ENCODE measurements around the gene ANGPTL4.
A peak's percentile ranks its signal among the peaks of the same experiment; 100 is the strongest.

Gene ANGPTL4

DNA sequence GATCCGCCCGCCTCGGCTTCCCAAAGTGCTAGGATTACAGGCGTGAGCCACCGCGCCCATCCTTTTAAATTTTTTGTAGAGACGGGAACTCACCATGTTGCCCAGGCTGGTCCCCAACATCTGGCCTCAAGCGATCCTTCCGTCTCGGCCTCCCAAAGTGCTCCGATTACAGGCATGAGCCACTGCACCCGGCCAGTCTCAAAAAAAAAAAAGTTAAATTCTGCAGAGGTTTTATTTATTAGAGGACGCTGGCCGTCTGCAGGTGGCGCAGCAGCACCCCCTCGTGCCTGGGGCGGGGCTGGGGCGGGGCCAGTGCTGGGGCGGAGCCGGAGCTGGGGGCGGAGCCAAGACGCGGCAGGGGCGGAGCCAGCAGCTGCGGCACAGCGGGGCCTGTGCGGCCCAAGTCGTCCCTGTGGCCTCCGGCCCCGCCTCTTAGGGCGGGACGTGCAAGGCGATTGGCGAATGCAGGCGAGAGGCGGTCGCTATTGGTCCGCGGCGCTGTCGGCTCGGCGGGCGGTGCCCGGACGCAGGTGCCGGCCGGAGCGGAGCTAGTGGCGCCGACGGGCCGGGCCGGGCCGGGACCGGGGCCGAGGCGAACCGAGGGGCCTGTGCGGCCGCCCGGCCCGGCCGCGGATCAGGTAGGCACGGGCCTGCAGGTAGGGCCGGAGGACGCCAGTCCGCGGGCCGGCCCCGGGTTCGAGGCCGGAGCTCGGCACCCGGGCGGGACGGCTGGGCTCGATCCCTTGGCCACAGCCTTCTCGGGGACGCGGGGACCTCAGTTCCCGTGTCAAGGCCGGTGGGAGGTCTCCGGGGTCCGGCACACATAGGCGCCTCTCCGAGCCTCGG is 49.1 kb downstream of the ANGPTL4 start, which contains the start of gene MARCHF2:
MARCHF2 (plus strand) TSS at position 523 of the 846 bp plus-strand sequence. CDS start 8,536 bp downstream, outside the sequence.
- H3K4me3 ChIP-seq (ENCODE audit: low read depth, low read length): peak within 1 kb of the TSS; percentile 55
- peak; percentile 100 for DNase-seq (ENCODE audit: low read depth)
- peak; percentile 75; the same call in 1 of the 2 replicates for TF ChIP-seq MYC (IDR thresholded peaks at IDR 0.05; ENCODE audit: low read depth, low read length)
- TF ChIP-seq, protein P1, sequence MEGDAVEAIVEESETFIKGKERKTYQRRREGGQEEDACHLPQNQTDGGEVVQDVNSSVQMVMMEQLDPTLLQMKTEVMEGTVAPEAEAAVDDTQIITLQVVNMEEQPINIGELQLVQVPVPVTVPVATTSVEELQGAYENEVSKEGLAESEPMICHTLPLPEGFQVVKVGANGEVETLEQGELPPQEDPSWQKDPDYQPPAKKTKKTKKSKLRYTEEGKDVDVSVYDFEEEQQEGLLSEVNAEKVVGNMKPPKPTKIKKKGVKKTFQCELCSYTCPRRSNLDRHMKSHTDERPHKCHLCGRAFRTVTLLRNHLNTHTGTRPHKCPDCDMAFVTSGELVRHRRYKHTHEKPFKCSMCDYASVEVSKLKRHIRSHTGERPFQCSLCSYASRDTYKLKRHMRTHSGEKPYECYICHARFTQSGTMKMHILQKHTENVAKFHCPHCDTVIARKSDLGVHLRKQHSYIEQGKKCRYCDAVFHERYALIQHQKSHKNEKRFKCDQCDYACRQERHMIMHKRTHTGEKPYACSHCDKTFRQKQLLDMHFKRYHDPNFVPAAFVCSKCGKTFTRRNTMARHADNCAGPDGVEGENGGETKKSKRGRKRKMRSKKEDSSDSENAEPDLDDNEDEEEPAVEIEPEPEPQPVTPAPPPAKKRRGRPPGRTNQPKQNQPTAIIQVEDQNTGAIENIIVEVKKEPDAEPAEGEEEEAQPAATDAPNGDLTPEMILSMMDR (IDR thresholded peaks at IDR 0.05; ENCODE audit: low read depth, low read length): peak; percentile 78
- TF ChIP-seq, protein P2, sequence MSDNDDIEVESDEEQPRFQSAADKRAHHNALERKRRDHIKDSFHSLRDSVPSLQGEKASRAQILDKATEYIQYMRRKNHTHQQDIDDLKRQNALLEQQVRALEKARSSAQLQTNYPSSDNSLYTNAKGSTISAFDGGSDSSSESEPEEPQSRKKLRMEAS (IDR thresholded peaks at IDR 0.05; ENCODE audit: low read depth, low read length): no peak; the same call in 1 of the 2 replicates
- peak; percentile 50 for TF ChIP-seq POLR2A (IDR thresholded peaks at IDR 0.05; ENCODE audit: extremely low read depth, insufficient read length)

DNA sequence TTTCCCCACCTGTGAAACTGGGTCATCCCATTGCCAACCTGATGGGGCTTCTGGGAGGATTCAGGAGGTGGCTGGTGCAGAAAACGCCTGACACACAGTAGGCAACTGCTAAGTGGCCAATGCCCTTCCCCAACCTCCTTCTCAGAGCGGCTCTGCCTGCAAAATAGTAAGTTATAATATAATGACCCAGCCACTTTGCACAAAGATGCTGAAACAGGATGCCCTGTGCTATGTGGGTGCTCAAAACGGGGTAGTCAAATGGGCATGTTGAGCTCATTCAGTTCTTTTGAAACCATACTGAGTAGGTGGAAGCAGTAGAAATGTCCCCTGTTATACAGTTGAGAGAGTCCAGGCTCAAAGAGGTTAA is 49.7 kb downstream of the ANGPTL4 start:
- no peak for DNase-seq (ENCODE audit: low read depth)
- TF ChIP-seq, protein P2 (IDR thresholded peaks at IDR 0.05; ENCODE audit: low read depth, low read length): no peak
- TF ChIP-seq, protein P1 (IDR thresholded peaks at IDR 0.05; ENCODE audit: low read depth, low read length): no peak
- no peak for TF ChIP-seq MYC (IDR thresholded peaks at IDR 0.05; ENCODE audit: low read depth, low read length)
- TF ChIP-seq POLR2A (IDR thresholded peaks at IDR 0.05; ENCODE audit: extremely low read depth, insufficient read length): no peak
- H3K4me3 ChIP-seq (ENCODE audit: low read depth, low read length): peak overlapping the region; percentile 55

DNA sequence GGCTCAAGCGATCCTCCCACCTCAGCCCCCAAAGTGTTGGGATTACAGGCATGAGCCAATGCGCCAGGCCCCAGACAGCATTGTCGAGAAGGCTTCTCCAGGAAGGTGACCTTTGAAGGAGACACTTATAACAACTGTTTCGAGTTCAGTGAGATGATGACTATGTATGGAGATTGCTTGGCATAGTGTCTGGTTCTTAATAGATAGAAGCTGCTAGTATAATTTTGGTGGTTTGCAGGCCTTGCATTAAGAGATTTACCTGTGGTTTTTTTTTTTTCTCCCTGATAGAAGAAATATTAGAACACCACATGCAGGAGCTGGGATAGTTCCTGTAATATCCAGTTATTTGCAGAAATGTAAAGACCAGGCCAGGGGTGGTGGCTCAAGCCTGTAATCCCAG is 52.8 kb downstream of the ANGPTL4 start:
- TF ChIP-seq, protein P2 (IDR thresholded peaks at IDR 0.05; ENCODE audit: low read depth, low read length): no peak
- TF ChIP-seq POLR2A (IDR thresholded peaks at IDR 0.05; ENCODE audit: extremely low read depth, insufficient read length): no peak
- TF ChIP-seq, protein P1 (IDR thresholded peaks at IDR 0.05; ENCODE audit: low read depth, low read length): no peak
- no peak for TF ChIP-seq MYC (IDR thresholded peaks at IDR 0.05; ENCODE audit: low read depth, low read length)
- no peak overlapping the region for H3K4me3 ChIP-seq (ENCODE audit: low read depth, low read length)
- DNase-seq (ENCODE audit: low read depth): no peak

DNA sequence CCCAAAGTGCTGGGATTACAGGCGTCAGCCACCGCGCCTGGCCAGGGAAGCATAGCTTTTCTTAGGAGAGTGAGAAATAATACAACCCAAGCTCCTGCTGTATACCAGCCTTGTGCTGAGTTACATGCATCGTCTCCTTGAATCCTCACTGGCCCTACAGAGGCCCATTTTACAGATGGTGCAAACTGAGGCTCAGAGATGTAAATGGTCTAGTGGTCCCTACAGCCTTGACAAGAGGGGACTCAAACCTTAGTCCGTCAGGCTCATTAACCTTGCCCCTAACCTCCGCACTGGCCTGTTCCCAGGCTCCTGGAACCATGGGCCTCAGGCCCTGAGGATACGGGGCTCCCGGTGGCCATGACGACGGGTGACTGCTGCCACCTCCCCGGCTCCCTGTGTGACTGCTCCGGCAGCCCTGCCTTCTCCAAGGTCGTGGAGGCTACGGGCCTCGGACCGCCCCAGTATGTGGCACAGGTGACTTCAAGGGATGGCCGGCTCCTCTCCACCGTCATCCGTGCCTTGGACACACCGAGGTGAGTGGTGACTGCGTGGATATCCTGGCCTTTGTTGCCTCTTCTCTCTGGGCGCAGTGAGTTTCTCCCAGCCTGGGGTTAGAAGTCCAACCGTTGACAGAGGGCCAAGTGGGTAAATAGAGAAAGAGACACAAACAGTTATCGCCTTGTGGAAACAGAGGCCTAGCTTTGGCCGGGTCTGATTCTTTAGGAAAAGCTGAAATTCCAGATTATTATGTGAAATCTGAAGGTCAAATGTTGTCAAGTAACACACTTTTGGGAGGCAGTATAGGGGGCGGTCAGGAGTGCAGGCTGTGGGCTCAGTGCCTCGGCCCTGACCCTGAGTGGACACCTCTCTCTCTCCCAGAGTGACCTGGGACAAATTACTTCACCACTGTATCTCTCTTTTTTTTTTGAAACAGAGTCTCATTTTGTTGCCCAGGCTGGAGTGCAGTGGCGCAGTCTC is 57.8 kb downstream of the ANGPTL4 start:
- TF ChIP-seq, protein P1 (IDR thresholded peaks at IDR 0.05; ENCODE audit: low read depth, low read length): no peak
- TF ChIP-seq MYC (IDR thresholded peaks at IDR 0.05; ENCODE audit: low read depth, low read length) (no peak), POLR2A (IDR thresholded peaks at IDR 0.05; ENCODE audit: extremely low read depth, insufficient read length) (no peak)
- TF ChIP-seq, protein P2 (IDR thresholded peaks at IDR 0.05; ENCODE audit: low read depth, low read length): no peak
- no peak for DNase-seq (ENCODE audit: low read depth)

DNA sequence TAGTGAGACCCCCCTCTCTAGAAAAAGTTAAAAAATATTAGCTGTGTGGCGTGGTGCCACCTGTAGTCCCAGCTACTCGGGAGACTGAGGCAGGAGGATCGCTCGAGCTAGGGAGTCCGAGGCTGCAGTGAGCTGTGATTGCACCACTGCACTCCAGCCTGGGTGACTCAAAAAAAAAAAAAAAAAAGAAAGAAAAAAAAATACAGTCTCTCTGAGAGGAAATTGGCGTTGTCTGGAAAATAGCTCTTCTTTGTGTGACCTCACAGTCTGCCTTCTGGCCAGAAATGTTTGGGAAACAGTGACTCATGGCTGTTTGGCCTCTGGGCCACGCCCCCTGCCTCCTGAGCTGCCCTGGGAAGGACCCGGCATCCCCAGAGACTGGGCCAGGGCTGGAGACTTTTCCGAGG is 59.9 kb downstream of the ANGPTL4 start:
- DNase-seq (ENCODE audit: low read depth): peak; percentile 93
- TF ChIP-seq, protein P2 (IDR thresholded peaks at IDR 0.05; ENCODE audit: low read depth, low read length): 0 out of 2 replicates have a peak, but pooled peaks have one; percentile 7
- TF ChIP-seq MYC (IDR thresholded peaks at IDR 0.05; ENCODE audit: low read depth, low read length): no peak
- H3K4me3 ChIP-seq (ENCODE audit: low read depth, low read length): no peak overlapping the region

More for the DNA sequence above, 57.8 kb downstream of the ANGPTL4 start:
- no peak overlapping the region for H3K4me3 ChIP-seq (ENCODE audit: low read depth, low read length)
